NCI-H345 (cell line): ENCODE measurements around the gene SAMD8.
A peak's percentile ranks its signal among the peaks of the same experiment; 100 is the strongest.

Experiments
- DNase-seq: peaks from one replicate; lab custom pipeline; 2025; lab: John Stamatoyannopoulos, UW

Gene SAMD8

DNA sequence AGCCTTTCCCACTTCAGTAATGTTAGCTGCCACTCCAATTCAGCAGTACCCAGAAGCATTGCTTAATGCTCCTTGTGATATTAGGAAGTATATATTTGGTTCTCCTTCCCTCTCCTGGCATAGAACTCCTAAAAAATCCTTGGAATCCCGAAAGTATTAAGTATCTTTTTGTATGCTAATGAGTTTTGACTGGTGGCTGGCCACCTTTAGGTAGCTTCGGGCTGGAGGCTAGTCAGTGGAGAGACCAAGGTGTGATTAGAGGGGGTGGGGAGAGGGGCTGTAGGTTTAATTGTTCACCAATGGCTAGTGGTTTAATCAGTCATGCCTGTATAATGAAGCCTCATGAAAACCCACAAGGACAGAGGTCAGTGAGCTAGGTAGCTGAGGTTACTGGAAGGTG is 112.1 kb downstream of the SAMD8 start:
- no peak for DNase-seq

DNA sequence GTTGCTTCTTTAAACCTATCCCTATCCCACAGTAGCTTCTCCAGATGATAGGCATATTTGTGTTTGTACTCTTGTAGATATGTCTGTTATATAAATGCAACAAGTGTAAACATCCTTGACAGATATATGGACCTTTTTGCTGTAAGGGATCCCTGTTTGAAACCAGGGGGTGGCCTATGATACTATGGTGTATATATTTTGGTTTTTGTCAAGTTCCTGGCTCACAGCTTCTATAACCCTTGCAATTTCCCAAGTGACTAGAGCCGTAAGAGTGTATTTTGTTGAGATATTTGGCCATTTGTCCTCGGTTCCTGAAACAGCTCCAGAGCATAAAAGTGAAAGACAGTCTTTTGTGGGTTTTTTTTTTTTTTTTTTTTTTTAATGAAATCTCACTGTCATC is 114.6 kb downstream of the SAMD8 start:
- no peak for DNase-seq

GRCh38 chr10:75226656-75227055 is 115.2 kb downstream of the SAMD8 start:
- DNase-seq = no peak

GRCh38 chr10:75228278-75228677 is 116.8 kb downstream of the SAMD8 start:
- no peak for DNase-seq

- no peak for DNase-seq
Observed at GRCh38 chr10:75228834-75229233, 117.4 kb downstream of the SAMD8 start.

- DNase-seq = no peak
Observed at GRCh38 chr10:75229971-75230370, 118.5 kb downstream of the SAMD8 start.

DNA sequence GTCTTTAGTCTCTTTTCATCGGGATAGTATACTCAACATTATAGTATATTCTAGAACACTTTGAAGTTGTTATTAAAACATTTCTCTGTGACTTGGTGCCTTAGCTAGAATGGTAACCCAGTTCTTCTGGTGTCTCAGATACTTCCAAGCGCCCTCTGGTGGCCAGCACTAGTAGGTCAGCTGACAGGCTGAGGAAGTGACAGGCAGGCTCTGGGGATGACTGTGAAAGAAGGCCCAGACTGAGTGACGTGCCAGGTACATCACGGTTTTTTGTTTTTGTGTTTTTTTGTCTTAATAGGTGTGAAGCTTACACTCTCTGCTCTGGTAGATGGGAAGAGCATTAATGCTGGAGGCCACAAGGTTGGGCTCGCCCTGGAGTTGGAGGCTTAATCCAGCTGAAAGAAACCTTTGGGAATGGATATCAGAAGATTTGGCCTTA is 119.2 kb downstream of the SAMD8 start:
- peak; percentile 78 for DNase-seq
